ENCODE measurements around the gene GRM4. TPM values are rescaled to one million over a fixed set of nuclear protein-coding genes. Genes with fewer than 3 reads are reported as not detected.

The GRM4 gene
- total RNA-seq, 1 experiment from 2014 or later: not detected

- no peak overlapping the region for H2AFZ ChIP-seq (ENCODE audit: low read length)
- no peak overlapping the region for H3K9ac ChIP-seq (ENCODE audit: low read length)
- intact Hi-C loops (cut with micrococcal nuclease): no loop called here
- no peak overlapping the region for H3K4me3 ChIP-seq (ENCODE audit: low read length)
- H3K9me2 ChIP-seq (replicated peaks; ENCODE audit: low read length): no peaks in the 10 kb centered on the region
- POLR2A ChIA-PET (ENCODE audit: unreplicated experiment): no interaction called here
- CTCF ChIA-PET: no interaction called here
- no peak for TF ChIP-seq EZH2 (IDR thresholded peaks at IDR 0.05; ENCODE audit: low read length, unreplicated experiment)
- TF ChIP-seq EZH2phosphoT487 (IDR thresholded peaks at IDR 0.05; ENCODE audit: borderline replicate concordance, low read length): no peak
- TF ChIP-seq CTCF (conservative IDR thresholded peaks at IDR 0.05; ENCODE audit: low read depth, low read length): no peak
- H3K36me3 ChIP-seq (ENCODE audit: low read depth, low read length): no peaks in the 10 kb centered on the region
- no peak overlapping the region for H3K4me2 ChIP-seq (ENCODE audit: low read length)
- H3K9me3 ChIP-seq (ENCODE audit: low read length): no peaks in the 10 kb centered on the region
- no peak overlapping the region for H3K27ac ChIP-seq (ENCODE audit: low read length)
- no peaks in the 10 kb centered on the region for H4K20me1 ChIP-seq (ENCODE audit: low read length)
- no peaks in the 10 kb centered on the region for H3K79me2 ChIP-seq (ENCODE audit: low read length)
- no peaks in the 10 kb centered on the region for H3K4me1 ChIP-seq (ENCODE audit: insufficient read depth, low read length)
- DNase-seq: no peak
- ATAC-seq: no peak
- H3K27me3 ChIP-seq (ENCODE audit: low read length): peaks cover 42% of the 10 kb centered on the region
- BruUV-seq (replicated peaks): no TSS peak
- H3F3A ChIP-seq (ENCODE audit: low read length, unreplicated experiment): no peaks in the 10 kb centered on the region
Measured at GRCh38 chr6:34113532-34113931, 32.4 kb downstream of the GRM4 start.

- Histone ChIP-seq H3K4me1 (ENCODE audit: insufficient read depth, low read length) (no peaks in the 10 kb centered on the region), H3K9me2 (replicated peaks; ENCODE audit: low read length) (no peaks in the 10 kb centered on the region), H3K79me2 (ENCODE audit: low read length) (no peaks in the 10 kb centered on the region), H3K9ac (ENCODE audit: low read length) (no peak overlapping the region), H3K9me3 (ENCODE audit: low read length) (no peaks in the 10 kb centered on the region), H3K27ac (ENCODE audit: low read length) (no peak overlapping the region), H3K4me2 (ENCODE audit: low read length) (no peak overlapping the region), H3F3A (ENCODE audit: low read length, unreplicated experiment) (no peaks in the 10 kb centered on the region), H3K36me3 (ENCODE audit: low read depth, low read length) (no peaks in the 10 kb centered on the region), H4K20me1 (ENCODE audit: low read length) (no peaks in the 10 kb centered on the region), H3K27me3 (ENCODE audit: low read length) (peaks cover 33% of the 10 kb centered on the region), H2AFZ (ENCODE audit: low read length) (no peak overlapping the region), H3K4me3 (ENCODE audit: low read length) (no peak overlapping the region)
- ATAC-seq (no peak), DNase-seq (no peak)
- ChIA-PET CTCF (no interaction called here), POLR2A (ENCODE audit: unreplicated experiment) (no interaction called here)
- intact Hi-C loops (cut with micrococcal nuclease): no loop called here
- BruUV-seq (replicated peaks): no TSS peak
- TF ChIP-seq CTCF (conservative IDR thresholded peaks at IDR 0.05; ENCODE audit: low read depth, low read length) (no peak), EZH2 (IDR thresholded peaks at IDR 0.05; ENCODE audit: low read length, unreplicated experiment) (no peak), EZH2phosphoT487 (IDR thresholded peaks at IDR 0.05; ENCODE audit: borderline replicate concordance, low read length) (no peak)
Measured at GRCh38 chr6:34112126-34112525, 33.8 kb downstream of the GRM4 start.

GRCh38 chr6:34110610-34111009, 35.3 kb downstream of the GRM4 start:
- H3K4me2 ChIP-seq (ENCODE audit: low read length): no peak overlapping the region
- H3F3A ChIP-seq (ENCODE audit: low read length, unreplicated experiment): no peaks in the 10 kb centered on the region
- CTCF ChIA-PET: no interaction called here
- no peak overlapping the region for H3K27ac ChIP-seq (ENCODE audit: low read length)
- ATAC-seq: no peak
- H3K9ac ChIP-seq (ENCODE audit: low read length): no peak overlapping the region
- no peak for TF ChIP-seq CTCF (conservative IDR thresholded peaks at IDR 0.05; ENCODE audit: low read depth, low read length)
- no peak for TF ChIP-seq EZH2 (IDR thresholded peaks at IDR 0.05; ENCODE audit: low read length, unreplicated experiment)
- no peak for TF ChIP-seq EZH2phosphoT487 (IDR thresholded peaks at IDR 0.05; ENCODE audit: borderline replicate concordance, low read length)
- peaks cover 33% of the 10 kb centered on the region for H3K27me3 ChIP-seq (ENCODE audit: low read length)
- intact Hi-C loops (cut with micrococcal nuclease): no loop called here
- no peak for DNase-seq
- H3K4me1 ChIP-seq (ENCODE audit: insufficient read depth, low read length): no peaks in the 10 kb centered on the region
- H3K36me3 ChIP-seq (ENCODE audit: low read depth, low read length): no peaks in the 10 kb centered on the region
- no peak overlapping the region for H3K4me3 ChIP-seq (ENCODE audit: low read length)
- H3K9me3 ChIP-seq (ENCODE audit: low read length): no peaks in the 10 kb centered on the region
- POLR2A ChIA-PET (ENCODE audit: unreplicated experiment): no interaction called here
- H3K79me2 ChIP-seq (ENCODE audit: low read length): no peaks in the 10 kb centered on the region
- no peak overlapping the region for H2AFZ ChIP-seq (ENCODE audit: low read length)
- BruUV-seq (replicated peaks): no TSS peak
- no peaks in the 10 kb centered on the region for H4K20me1 ChIP-seq (ENCODE audit: low read length)
- H3K9me2 ChIP-seq (replicated peaks; ENCODE audit: low read length): no peaks in the 10 kb centered on the region
